Measurements from ENCODE around the gene FHOD1.
A peak's percentile ranks its signal among the peaks of the same experiment; 100 is the strongest.

FHOD1 gene

GRCh38 chr16:67247192-67248072, at the start of gene FHOD1:
Gene FHOD1, minus strand, starts transcription at chr16:67247481. Its CDS starts 71 bp downstream, at chr16:67247410.
- TF ChIP-seq, protein P1, sequence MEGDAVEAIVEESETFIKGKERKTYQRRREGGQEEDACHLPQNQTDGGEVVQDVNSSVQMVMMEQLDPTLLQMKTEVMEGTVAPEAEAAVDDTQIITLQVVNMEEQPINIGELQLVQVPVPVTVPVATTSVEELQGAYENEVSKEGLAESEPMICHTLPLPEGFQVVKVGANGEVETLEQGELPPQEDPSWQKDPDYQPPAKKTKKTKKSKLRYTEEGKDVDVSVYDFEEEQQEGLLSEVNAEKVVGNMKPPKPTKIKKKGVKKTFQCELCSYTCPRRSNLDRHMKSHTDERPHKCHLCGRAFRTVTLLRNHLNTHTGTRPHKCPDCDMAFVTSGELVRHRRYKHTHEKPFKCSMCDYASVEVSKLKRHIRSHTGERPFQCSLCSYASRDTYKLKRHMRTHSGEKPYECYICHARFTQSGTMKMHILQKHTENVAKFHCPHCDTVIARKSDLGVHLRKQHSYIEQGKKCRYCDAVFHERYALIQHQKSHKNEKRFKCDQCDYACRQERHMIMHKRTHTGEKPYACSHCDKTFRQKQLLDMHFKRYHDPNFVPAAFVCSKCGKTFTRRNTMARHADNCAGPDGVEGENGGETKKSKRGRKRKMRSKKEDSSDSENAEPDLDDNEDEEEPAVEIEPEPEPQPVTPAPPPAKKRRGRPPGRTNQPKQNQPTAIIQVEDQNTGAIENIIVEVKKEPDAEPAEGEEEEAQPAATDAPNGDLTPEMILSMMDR (IDR thresholded peaks at IDR 0.05; ENCODE audit: low read depth, low read length), result no peak
- peak within 1 kb of the TSS; percentile 72 for H3K4me3 ChIP-seq (ENCODE audit: low read depth, low read length)

DNA sequence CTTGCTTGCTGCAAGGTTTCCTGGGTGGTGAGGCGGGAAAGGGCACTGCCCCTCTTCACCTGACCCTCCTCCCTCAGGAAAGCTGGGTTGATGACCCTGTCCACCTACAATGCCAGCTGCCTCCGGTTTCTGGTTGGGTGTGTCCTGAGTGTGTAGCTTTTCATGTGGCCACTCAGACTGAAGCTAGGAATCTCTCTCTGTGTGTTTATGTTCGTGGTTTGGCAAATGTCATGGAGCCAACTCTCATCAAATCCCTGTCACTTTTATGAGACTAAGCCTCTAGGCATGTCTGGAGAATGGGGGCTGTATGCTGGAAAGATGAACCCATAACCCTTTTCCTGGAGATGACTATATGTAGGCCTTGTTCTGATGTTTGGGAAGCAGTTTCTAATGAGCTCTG, 49.1 kb upstream of the FHOD1 start:
- H3K4me3 ChIP-seq (ENCODE audit: low read depth, low read length), result no peak overlapping the region
- TF ChIP-seq, protein P1 (IDR thresholded peaks at IDR 0.05; ENCODE audit: low read depth, low read length), result no peak

GRCh38 chr16:67294938-67295361, 47.7 kb upstream of the FHOD1 start:
- no peak overlapping the region for H3K4me3 ChIP-seq (ENCODE audit: low read depth, low read length)
- TF ChIP-seq, protein P1 (IDR thresholded peaks at IDR 0.05; ENCODE audit: low read depth, low read length), result no peak

- H3K4me3 ChIP-seq (ENCODE audit: low read depth, low read length), result no peak overlapping the region
- TF ChIP-seq, protein P1 (IDR thresholded peaks at IDR 0.05; ENCODE audit: low read depth, low read length), result no peak
Observed at GRCh38 chr16:67294171-67294757, 47.0 kb upstream of the FHOD1 start.

DNA sequence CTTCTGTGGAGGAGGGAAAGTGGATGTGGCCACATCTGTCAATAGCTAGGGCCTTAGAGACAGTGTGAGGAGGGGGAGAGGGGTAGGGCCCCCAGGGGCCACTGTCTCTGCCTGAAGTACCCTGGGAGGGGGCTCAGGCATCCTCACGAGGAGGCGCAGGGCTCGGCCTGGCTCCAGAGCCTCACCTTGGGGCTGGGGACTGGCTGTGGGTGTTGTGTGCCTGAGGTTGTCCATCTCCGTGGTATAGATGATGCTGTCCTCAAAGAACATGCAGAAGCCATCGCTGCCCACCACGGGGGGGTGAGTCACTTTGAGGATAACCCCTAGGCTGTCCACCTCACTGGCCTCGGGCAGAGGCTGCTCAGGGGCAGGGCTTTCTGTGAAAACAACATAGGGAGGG, 44.2 kb upstream of the FHOD1 start:
- TF ChIP-seq, protein P1 (IDR thresholded peaks at IDR 0.05; ENCODE audit: low read depth, low read length), result no peak
- H3K4me3 ChIP-seq (ENCODE audit: low read depth, low read length), result no peak overlapping the region

DNA sequence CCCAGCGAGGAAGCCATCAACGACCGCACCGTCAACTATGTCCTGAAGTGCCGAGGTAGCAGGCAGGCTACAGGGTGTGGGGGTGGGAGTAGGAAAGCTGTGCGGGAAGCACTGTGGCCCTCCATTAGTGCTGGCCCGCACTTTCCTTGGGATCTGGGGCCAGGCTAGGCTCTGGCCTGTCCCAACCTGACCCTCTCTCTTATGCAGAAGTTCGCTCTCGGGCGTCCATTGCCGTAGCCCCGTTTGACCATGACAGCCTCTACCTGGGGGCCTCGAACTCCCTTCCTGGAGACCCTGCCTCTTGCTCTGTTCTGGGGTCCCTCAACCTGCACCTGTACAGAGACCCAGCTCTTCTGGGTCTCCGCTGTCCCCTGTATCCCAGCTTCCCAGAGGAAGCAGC, 40.7 kb upstream of the FHOD1 start:
- no peak overlapping the region for H3K4me3 ChIP-seq (ENCODE audit: low read depth, low read length)
- TF ChIP-seq, protein P1 (IDR thresholded peaks at IDR 0.05; ENCODE audit: low read depth, low read length), result no peak
